HEK293 (cell line): Measurements from ENCODE around the gene OR11G2.

Experiments used
- GFI1B ChIP-seq: fragments of 450-650 bp; formaldehyde crosslinking; IDR thresholded peaks from 2 replicates; pipeline ENCODE4 v1.5.1; 2016; ENCODE audit warnings: missing biosample characterization, missing genetic modification characterization
- MYNN ChIP-seq: fragments of 450-650 bp; formaldehyde crosslinking; IDR thresholded peaks from 2 replicates; pipeline ENCODE4 v1.5.1; 2016; ENCODE audit warnings: missing biosample characterization, missing genetic modification characterization, borderline replicate concordance
- YY1 ChIP-seq: fragments of 450-650 bp; formaldehyde crosslinking; IDR thresholded peaks from 2 replicates; pipeline ENCODE4 v1.5.1; 2018; ENCODE audit warnings: missing biosample characterization, missing genetic modification characterization
- ZBTB1 ChIP-seq: fragments of 450-650 bp; formaldehyde crosslinking; IDR thresholded peaks from 2 replicates; pipeline ENCODE4 v1.5.1; 2016; ENCODE audit warnings: missing biosample characterization, missing genetic modification characterization
- ZNF302 ChIP-seq: fragments of 450-650 bp; formaldehyde crosslinking; IDR thresholded peaks from 2 replicates; pipeline ENCODE4 v1.5.1; 2016; ENCODE audit warnings: missing biosample characterization, missing genetic modification characterization, low read depth
- ZNF558 ChIP-seq: fragments of 450-650 bp; formaldehyde crosslinking; IDR thresholded peaks from 2 replicates; pipeline ENCODE4 v1.5.1; 2016; ENCODE audit warnings: missing biosample characterization, missing genetic modification characterization
- TF ChIP-seq, protein P1 (sequence below): fragments of 450-650 bp; formaldehyde crosslinking; IDR thresholded peaks from 2 replicates; pipeline ENCODE4 v1.5.1; 2016; ENCODE audit warnings: missing biosample characterization, missing genetic modification characterization
- TF ChIP-seq, protein P2 (sequence below): fragments of 450-650 bp; formaldehyde crosslinking; IDR thresholded peaks from 2 replicates; pipeline ENCODE4 v1.5.1; 2016; ENCODE audit warnings: missing biosample characterization, missing genetic modification characterization
- TF ChIP-seq, protein P3 (sequence below): fragments of 450-650 bp; IDR thresholded peaks from 2 replicates; pipeline ENCODE4 v1.5.1; 2018; ENCODE audit warnings: missing biosample characterization, mild to moderate bottlenecking, missing genetic modification characterization
- TF ChIP-seq, protein P4 (sequence below): fragments of 450-650 bp; formaldehyde crosslinking; IDR thresholded peaks from 2 replicates; pipeline ENCODE4 v1.5.1; 2016; ENCODE audit warnings: missing biosample characterization, missing genetic modification characterization
- TF ChIP-seq, protein P5 (sequence below): fragments of 450-650 bp; formaldehyde crosslinking; IDR thresholded peaks from 2 replicates; pipeline ENCODE4 v1.5.1; 2016; ENCODE audit warnings: missing biosample characterization, missing genetic modification characterization
- TF ChIP-seq, protein P6 (sequence below): fragments of 450-650 bp; formaldehyde crosslinking; IDR thresholded peaks from 2 replicates; pipeline ENCODE4 v1.5.1; 2016; ENCODE audit warnings: missing biosample characterization, missing genetic modification characterization
- TF ChIP-seq, protein P7 (sequence below): fragments of 450-650 bp; formaldehyde crosslinking; IDR thresholded peaks from 2 replicates; pipeline ENCODE4 v1.5.1; 2016; ENCODE audit warnings: missing biosample characterization, missing genetic modification characterization

DNA sequence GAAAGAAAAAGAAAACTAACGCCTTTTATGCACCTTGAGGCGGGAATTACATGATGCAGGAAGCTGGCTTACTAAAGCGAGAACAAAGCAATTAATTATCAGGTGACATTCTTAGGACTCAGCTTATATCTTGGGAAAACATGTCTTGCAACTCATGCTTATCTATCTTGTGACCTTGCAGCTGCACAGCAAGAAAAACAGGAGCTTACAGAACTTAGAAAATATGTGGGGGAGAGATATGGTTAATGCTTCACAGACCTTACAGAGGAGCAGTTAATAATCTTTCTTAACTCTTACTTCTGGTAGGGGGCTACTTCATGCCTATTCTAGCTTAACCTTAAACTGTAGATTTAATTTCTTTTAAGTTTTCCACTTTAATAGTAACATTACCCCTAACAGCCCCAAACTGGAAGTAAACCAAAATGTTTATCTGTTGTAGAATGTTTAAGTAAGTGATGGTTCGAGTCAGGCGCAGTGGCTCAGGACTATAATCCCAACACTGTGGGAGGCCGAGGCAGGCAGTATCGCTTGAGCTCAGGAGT, 13.2 kb upstream of the OR11G2 start:
- TF ChIP-seq, protein P1, sequence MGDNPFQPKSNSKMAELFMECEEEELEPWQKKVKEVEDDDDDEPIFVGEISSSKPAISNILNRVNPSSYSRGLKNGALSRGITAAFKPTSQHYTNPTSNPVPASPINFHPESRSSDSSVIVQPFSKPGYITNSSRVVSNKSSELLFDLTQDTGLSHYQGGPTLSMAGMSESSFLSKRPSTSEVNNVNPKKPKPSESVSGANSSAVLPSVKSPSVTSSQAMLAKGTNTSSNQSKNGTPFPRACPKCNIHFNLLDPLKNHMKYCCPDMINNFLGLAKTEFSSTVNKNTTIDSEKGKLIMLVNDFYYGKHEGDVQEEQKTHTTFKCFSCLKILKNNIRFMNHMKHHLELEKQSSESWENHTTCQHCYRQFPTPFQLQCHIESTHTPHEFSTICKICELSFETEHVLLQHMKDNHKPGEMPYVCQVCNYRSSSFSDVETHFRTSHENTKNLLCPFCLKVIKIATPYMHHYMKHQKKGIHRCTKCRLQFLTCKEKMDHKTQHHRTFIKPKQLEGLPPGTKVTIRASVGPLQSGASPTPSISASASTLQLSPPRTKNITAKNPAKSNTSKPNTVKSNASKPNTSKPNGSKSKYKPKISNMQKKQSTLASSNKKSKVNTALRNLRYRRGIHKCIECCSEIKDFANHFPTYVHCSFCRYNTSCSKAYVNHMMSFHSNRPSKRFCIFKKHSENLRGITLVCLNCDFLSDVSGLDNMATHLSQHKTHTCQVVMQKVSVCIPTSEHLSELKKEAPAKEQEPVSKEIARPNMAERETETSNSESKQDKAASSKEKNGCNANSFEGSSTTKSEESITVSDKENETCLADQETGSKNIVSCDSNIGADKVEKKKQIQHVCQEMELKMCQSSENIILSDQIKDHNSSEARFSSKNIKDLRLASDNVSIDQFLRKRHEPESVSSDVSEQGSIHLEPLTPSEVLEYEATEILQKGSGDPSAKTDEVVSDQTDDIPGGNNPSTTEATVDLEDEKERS (tag by site-specific recombination): no peak
- TF ChIP-seq, protein P2, sequence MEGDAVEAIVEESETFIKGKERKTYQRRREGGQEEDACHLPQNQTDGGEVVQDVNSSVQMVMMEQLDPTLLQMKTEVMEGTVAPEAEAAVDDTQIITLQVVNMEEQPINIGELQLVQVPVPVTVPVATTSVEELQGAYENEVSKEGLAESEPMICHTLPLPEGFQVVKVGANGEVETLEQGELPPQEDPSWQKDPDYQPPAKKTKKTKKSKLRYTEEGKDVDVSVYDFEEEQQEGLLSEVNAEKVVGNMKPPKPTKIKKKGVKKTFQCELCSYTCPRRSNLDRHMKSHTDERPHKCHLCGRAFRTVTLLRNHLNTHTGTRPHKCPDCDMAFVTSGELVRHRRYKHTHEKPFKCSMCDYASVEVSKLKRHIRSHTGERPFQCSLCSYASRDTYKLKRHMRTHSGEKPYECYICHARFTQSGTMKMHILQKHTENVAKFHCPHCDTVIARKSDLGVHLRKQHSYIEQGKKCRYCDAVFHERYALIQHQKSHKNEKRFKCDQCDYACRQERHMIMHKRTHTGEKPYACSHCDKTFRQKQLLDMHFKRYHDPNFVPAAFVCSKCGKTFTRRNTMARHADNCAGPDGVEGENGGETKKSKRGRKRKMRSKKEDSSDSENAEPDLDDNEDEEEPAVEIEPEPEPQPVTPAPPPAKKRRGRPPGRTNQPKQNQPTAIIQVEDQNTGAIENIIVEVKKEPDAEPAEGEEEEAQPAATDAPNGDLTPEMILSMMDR (tag by site-specific recombination): no peak
- TF ChIP-seq ZNF558 (tag by site-specific recombination): no peak
- TF ChIP-seq, protein P3, sequence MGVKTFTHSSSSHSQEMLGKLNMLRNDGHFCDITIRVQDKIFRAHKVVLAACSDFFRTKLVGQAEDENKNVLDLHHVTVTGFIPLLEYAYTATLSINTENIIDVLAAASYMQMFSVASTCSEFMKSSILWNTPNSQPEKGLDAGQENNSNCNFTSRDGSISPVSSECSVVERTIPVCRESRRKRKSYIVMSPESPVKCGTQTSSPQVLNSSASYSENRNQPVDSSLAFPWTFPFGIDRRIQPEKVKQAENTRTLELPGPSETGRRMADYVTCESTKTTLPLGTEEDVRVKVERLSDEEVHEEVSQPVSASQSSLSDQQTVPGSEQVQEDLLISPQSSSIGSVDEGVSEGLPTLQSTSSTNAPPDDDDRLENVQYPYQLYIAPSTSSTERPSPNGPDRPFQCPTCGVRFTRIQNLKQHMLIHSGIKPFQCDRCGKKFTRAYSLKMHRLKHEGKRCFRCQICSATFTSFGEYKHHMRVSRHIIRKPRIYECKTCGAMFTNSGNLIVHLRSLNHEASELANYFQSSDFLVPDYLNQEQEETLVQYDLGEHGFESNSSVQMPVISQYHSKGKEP (tag by site-specific recombination): no peak
- TF ChIP-seq YY1: no peak
- TF ChIP-seq, protein P4, sequence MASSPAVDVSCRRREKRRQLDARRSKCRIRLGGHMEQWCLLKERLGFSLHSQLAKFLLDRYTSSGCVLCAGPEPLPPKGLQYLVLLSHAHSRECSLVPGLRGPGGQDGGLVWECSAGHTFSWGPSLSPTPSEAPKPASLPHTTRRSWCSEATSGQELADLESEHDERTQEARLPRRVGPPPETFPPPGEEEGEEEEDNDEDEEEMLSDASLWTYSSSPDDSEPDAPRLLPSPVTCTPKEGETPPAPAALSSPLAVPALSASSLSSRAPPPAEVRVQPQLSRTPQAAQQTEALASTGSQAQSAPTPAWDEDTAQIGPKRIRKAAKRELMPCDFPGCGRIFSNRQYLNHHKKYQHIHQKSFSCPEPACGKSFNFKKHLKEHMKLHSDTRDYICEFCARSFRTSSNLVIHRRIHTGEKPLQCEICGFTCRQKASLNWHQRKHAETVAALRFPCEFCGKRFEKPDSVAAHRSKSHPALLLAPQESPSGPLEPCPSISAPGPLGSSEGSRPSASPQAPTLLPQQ (tag by site-specific recombination): no peak
- TF ChIP-seq ZBTB1 (tag by site-specific recombination): no peak
- TF ChIP-seq MYNN (tag by site-specific recombination): no peak
- no peak for TF ChIP-seq ZNF302 (tag by site-specific recombination)
- no peak for TF ChIP-seq GFI1B (tag by site-specific recombination)
- TF ChIP-seq, protein P5, sequence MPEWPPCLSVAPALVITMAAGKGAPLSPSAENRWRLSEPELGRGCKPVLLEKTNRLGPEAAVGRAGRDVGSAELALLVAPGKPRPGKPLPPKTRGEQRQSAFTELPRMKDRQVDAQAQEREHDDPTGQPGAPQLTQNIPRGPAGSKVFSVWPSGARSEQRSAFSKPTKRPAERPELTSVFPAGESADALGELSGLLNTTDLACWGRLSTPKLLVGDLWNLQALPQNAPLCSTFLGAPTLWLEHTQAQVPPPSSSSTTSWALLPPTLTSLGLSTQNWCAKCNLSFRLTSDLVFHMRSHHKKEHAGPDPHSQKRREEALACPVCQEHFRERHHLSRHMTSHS (tag by site-specific recombination): no peak
- TF ChIP-seq, protein P6, sequence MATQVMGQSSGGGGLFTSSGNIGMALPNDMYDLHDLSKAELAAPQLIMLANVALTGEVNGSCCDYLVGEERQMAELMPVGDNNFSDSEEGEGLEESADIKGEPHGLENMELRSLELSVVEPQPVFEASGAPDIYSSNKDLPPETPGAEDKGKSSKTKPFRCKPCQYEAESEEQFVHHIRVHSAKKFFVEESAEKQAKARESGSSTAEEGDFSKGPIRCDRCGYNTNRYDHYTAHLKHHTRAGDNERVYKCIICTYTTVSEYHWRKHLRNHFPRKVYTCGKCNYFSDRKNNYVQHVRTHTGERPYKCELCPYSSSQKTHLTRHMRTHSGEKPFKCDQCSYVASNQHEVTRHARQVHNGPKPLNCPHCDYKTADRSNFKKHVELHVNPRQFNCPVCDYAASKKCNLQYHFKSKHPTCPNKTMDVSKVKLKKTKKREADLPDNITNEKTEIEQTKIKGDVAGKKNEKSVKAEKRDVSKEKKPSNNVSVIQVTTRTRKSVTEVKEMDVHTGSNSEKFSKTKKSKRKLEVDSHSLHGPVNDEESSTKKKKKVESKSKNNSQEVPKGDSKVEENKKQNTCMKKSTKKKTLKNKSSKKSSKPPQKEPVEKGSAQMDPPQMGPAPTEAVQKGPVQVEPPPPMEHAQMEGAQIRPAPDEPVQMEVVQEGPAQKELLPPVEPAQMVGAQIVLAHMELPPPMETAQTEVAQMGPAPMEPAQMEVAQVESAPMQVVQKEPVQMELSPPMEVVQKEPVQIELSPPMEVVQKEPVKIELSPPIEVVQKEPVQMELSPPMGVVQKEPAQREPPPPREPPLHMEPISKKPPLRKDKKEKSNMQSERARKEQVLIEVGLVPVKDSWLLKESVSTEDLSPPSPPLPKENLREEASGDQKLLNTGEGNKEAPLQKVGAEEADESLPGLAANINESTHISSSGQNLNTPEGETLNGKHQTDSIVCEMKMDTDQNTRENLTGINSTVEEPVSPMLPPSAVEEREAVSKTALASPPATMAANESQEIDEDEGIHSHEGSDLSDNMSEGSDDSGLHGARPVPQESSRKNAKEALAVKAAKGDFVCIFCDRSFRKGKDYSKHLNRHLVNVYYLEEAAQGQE (tag by site-specific recombination): no peak
- TF ChIP-seq, protein P7, sequence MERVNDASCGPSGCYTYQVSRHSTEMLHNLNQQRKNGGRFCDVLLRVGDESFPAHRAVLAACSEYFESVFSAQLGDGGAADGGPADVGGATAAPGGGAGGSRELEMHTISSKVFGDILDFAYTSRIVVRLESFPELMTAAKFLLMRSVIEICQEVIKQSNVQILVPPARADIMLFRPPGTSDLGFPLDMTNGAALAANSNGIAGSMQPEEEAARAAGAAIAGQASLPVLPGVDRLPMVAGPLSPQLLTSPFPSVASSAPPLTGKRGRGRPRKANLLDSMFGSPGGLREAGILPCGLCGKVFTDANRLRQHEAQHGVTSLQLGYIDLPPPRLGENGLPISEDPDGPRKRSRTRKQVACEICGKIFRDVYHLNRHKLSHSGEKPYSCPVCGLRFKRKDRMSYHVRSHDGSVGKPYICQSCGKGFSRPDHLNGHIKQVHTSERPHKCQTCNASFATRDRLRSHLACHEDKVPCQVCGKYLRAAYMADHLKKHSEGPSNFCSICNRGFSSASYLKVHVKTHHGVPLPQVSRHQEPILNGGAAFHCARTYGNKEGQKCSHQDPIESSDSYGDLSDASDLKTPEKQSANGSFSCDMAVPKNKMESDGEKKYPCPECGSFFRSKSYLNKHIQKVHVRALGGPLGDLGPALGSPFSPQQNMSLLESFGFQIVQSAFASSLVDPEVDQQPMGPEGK: no peak
